Measurements from ENCODE around the gene LYZ.

LYZ gene

DNA sequence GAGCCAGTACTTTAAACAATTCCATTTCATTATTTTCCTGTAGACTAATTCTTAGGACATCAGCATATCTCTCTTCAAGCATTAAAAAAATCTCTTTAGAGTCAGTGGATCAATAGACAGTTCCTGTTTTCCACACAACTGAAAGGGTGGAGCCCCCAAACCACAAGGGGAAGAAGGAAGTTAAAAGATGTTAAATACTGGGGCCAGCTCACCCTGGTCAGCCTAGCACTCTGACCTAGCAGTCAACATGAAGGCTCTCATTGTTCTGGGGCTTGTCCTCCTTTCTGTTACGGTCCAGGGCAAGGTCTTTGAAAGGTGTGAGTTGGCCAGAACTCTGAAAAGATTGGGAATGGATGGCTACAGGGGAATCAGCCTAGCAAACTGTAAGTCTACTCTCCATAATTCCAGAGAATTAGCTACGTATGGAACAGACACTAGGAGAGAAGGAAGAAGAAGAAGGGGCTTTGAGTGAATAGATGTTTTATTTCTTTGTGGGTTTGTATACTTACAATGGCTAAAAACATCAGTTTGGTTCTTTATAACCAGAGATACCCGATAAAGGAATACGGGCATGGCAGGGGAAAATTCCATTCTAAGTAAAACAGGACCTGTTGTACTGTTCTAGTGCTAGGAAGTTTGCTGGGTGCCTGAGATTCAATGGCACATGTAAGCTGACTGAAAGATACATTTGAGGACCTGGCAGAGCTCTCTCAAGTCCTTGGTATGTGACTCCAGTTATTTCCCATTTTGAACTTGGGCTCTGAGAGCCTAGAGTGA is at the start of gene LYZ:
Gene LYZ, plus strand, starts transcription at position 220 of the 777 bp plus-strand sequence. Its CDS starts 28 bp downstream, at position 248.
- no peaks in the 10 kb centered on the region for H3K4me1 ChIP-seq (ENCODE audit: low read length)
- no peak for DNase-seq
- no peak within 1 kb of the TSS for H3K4me3 ChIP-seq (ENCODE audit: low read length)
- H3K27me3 ChIP-seq (replicated peaks; ENCODE audit: insufficient read depth, low read length), result no peaks in the 10 kb centered on the region
- H3K79me2 ChIP-seq (ENCODE audit: low read length), result no peaks in the 10 kb centered on the region
- no peaks in the 10 kb centered on the region for H4K20me1 ChIP-seq (ENCODE audit: insufficient read depth, low read length)
- H3K9me2 ChIP-seq (replicated peaks; ENCODE audit: insufficient read depth, low read length), result no peaks in the 10 kb centered on the region
- H2AFZ ChIP-seq (ENCODE audit: low read length), result no peak within 1 kb of the TSS
- TF ChIP-seq EZH2phosphoT487 (IDR thresholded peaks at IDR 0.05; ENCODE audit: low read length) (no peak), EZH2 (optimal IDR thresholded peaks at IDR 0.05; ENCODE audit: low read depth, low read length) (no peak)
- TF ChIP-seq, protein P1, sequence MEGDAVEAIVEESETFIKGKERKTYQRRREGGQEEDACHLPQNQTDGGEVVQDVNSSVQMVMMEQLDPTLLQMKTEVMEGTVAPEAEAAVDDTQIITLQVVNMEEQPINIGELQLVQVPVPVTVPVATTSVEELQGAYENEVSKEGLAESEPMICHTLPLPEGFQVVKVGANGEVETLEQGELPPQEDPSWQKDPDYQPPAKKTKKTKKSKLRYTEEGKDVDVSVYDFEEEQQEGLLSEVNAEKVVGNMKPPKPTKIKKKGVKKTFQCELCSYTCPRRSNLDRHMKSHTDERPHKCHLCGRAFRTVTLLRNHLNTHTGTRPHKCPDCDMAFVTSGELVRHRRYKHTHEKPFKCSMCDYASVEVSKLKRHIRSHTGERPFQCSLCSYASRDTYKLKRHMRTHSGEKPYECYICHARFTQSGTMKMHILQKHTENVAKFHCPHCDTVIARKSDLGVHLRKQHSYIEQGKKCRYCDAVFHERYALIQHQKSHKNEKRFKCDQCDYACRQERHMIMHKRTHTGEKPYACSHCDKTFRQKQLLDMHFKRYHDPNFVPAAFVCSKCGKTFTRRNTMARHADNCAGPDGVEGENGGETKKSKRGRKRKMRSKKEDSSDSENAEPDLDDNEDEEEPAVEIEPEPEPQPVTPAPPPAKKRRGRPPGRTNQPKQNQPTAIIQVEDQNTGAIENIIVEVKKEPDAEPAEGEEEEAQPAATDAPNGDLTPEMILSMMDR (IDR thresholded peaks at IDR 0.05; ENCODE audit: low read length), result no peak
- no peak within 1 kb of the TSS for H3K4me2 ChIP-seq (ENCODE audit: low read depth, low read length)
- H3F3A ChIP-seq (ENCODE audit: insufficient read depth, low read length), result no peaks in the 10 kb centered on the region
- no peaks in the 10 kb centered on the region for H3K9me3 ChIP-seq (replicated peaks; ENCODE audit: insufficient read depth, low read length)
- H3K36me3 ChIP-seq (replicated peaks; ENCODE audit: insufficient read depth, low read length), result no peaks in the 10 kb centered on the region
- H3K27ac ChIP-seq (ENCODE audit: low read length), result no peak within 1 kb of the TSS
- no peak within 1 kb of the TSS for H3K9ac ChIP-seq (ENCODE audit: low read length)

GRCh38 chr12:69298947-69299346 is 49.2 kb upstream of the LYZ start:
- Histone ChIP-seq H3K27ac (ENCODE audit: low read length) (no peak overlapping the region), H3K4me2 (ENCODE audit: low read depth, low read length) (no peak overlapping the region), H3K9ac (ENCODE audit: low read length) (no peak overlapping the region), H3K9me3 (replicated peaks; ENCODE audit: insufficient read depth, low read length) (no peaks in the 10 kb centered on the region), H4K20me1 (ENCODE audit: insufficient read depth, low read length) (no peaks in the 10 kb centered on the region), H3K36me3 (replicated peaks; ENCODE audit: insufficient read depth, low read length) (no peaks in the 10 kb centered on the region), H3K4me3 (ENCODE audit: low read length) (no peak overlapping the region), H2AFZ (ENCODE audit: low read length) (no peak overlapping the region), H3F3A (ENCODE audit: insufficient read depth, low read length) (no peaks in the 10 kb centered on the region), H3K9me2 (replicated peaks; ENCODE audit: insufficient read depth, low read length) (no peaks in the 10 kb centered on the region), H3K79me2 (ENCODE audit: low read length) (no peaks in the 10 kb centered on the region), H3K4me1 (ENCODE audit: low read length) (no peaks in the 10 kb centered on the region), H3K27me3 (replicated peaks; ENCODE audit: insufficient read depth, low read length) (no peaks in the 10 kb centered on the region)
- TF ChIP-seq EZH2phosphoT487 (IDR thresholded peaks at IDR 0.05; ENCODE audit: low read length), result no peak
- TF ChIP-seq, protein P1 (IDR thresholded peaks at IDR 0.05; ENCODE audit: low read length), result no peak
- no peak for TF ChIP-seq EZH2 (optimal IDR thresholded peaks at IDR 0.05; ENCODE audit: low read depth, low read length)
- DNase-seq, result no peak

DNA sequence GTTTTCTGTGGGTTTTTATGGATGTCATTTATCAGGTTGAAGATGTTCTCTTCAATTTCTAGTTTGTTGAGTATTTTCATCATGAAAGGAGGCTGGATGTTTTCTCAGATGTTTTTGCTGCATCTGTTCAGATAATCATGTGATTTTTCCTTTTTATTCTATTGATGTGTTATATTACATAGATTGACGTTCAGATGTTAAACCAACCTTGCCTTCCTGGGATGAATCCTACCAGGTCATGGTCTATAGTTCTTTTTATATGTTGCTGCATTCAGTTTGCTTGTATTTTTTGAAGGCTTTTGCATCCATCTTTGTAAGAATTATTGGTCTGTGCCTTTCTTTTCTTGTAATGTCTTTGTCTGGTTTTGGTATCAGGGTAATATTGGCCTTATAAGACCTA is 43.9 kb upstream of the LYZ start:
- no peak overlapping the region for H3K4me2 ChIP-seq (ENCODE audit: low read depth, low read length)
- no peaks in the 10 kb centered on the region for H4K20me1 ChIP-seq (ENCODE audit: insufficient read depth, low read length)
- no peaks in the 10 kb centered on the region for H3K4me1 ChIP-seq (ENCODE audit: low read length)
- no peaks in the 10 kb centered on the region for H3K79me2 ChIP-seq (ENCODE audit: low read length)
- H3K27ac ChIP-seq (ENCODE audit: low read length), result no peak overlapping the region
- H3K9ac ChIP-seq (ENCODE audit: low read length), result no peak overlapping the region
- H3K4me3 ChIP-seq (ENCODE audit: low read length), result no peak overlapping the region
- no peak overlapping the region for H2AFZ ChIP-seq (ENCODE audit: low read length)
- no peak for TF ChIP-seq EZH2 (optimal IDR thresholded peaks at IDR 0.05; ENCODE audit: low read depth, low read length)
- TF ChIP-seq, protein P1 (IDR thresholded peaks at IDR 0.05; ENCODE audit: low read length), result no peak
- TF ChIP-seq EZH2phosphoT487 (IDR thresholded peaks at IDR 0.05; ENCODE audit: low read length), result no peak
- H3K9me2 ChIP-seq (replicated peaks; ENCODE audit: insufficient read depth, low read length), result no peaks in the 10 kb centered on the region
- H3F3A ChIP-seq (ENCODE audit: insufficient read depth, low read length), result no peaks in the 10 kb centered on the region
- no peaks in the 10 kb centered on the region for H3K9me3 ChIP-seq (replicated peaks; ENCODE audit: insufficient read depth, low read length)
- no peaks in the 10 kb centered on the region for H3K27me3 ChIP-seq (replicated peaks; ENCODE audit: insufficient read depth, low read length)
- no peak for DNase-seq
- no peaks in the 10 kb centered on the region for H3K36me3 ChIP-seq (replicated peaks; ENCODE audit: insufficient read depth, low read length)

Measured in MM.1S (cell line).